ENCODE results near the gene NDUFAF5.

DNA sequence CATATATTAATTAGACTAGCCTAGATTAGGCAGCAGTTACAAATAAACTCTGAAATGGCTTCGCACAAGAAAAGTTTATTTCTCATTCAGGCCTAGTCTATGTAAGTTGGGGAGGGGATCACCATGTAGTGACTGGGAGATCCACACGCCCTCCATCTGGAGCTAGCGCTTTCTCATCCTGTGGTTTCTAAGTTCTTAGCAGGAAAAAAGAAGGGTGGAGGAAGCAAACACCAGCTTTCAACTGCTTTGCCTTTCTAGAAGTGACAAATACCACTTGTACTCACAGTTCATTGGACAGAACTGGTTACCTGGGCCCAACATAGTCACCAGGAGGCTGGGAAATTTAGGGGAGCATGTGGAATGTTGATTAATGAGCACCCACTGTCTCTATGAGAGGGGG lies 46.6 kb downstream of the NDUFAF5 start:
- TF ChIP-seq POLR2A (IDR thresholded peaks at IDR 0.05), result no peak
- TF ChIP-seq, protein P1, sequence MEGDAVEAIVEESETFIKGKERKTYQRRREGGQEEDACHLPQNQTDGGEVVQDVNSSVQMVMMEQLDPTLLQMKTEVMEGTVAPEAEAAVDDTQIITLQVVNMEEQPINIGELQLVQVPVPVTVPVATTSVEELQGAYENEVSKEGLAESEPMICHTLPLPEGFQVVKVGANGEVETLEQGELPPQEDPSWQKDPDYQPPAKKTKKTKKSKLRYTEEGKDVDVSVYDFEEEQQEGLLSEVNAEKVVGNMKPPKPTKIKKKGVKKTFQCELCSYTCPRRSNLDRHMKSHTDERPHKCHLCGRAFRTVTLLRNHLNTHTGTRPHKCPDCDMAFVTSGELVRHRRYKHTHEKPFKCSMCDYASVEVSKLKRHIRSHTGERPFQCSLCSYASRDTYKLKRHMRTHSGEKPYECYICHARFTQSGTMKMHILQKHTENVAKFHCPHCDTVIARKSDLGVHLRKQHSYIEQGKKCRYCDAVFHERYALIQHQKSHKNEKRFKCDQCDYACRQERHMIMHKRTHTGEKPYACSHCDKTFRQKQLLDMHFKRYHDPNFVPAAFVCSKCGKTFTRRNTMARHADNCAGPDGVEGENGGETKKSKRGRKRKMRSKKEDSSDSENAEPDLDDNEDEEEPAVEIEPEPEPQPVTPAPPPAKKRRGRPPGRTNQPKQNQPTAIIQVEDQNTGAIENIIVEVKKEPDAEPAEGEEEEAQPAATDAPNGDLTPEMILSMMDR (IDR thresholded peaks at IDR 0.05), result no peak

All from esophagus squamous epithelium (tissue), 4 donors.